ENCODE results near the gene SRSF5. TPM values are rescaled to one million over a fixed set of nuclear protein-coding genes. Genes with fewer than 3 reads are reported as not detected.

SRSF5 gene
- total and polyA plus RNA-seq, 2 of the 13 experiments (the other 11 are each of a cell fraction or from before 2014, with no cell fraction given): 189 to 277 TPM

- TF ChIP-seq USF2 (IDR thresholded peaks at IDR 0.05; ENCODE audit: low read depth, low read length) (no peak), USF2 (CRISPR knock-in tag; IDR thresholded peaks at IDR 0.05; ENCODE audit: borderline replicate concordance) (no peak), CREB3 (CRISPR knock-in tag; IDR thresholded peaks at IDR 0.05) (no peak)
Measured at GRCh38 chr14:69814397-69814796, 47.5 kb downstream of the SRSF5 start (continued).

- no peak overlapping the region for H3K9ac ChIP-seq (ENCODE audit: insufficient read depth, low read depth, low read length)
- H3K79me2 ChIP-seq (ENCODE audit: insufficient read depth, low read length): no peaks in the 10 kb centered on the region
- CTCF ChIA-PET (ENCODE audit: low intra/inter-chr PET ratio, low total read pairs): no interaction called here
- H3K9me3 ChIP-seq (ENCODE audit: low read length): no peaks in the 10 kb centered on the region
- TF ChIP-seq NR2F6 (IDR thresholded peaks at IDR 0.05) (no peak), NR2F6 (CRISPR knock-in tag; IDR thresholded peaks at IDR 0.05) (no peak), BCL6 (CRISPR knock-in tag; IDR thresholded peaks at IDR 0.05) (no peak), POLR2AphosphoS2 (IDR thresholded peaks at IDR 0.05; ENCODE audit: low read depth, low read length) (no peak), SNRNP70 (IDR thresholded peaks at IDR 0.05; ENCODE audit: low read depth, low read length) (no peak), MZF1 (CRISPR knock-in tag; IDR thresholded peaks at IDR 0.05; ENCODE audit: borderline replicate concordance) (no peak), UBTF (CRISPR knock-in tag; IDR thresholded peaks at IDR 0.05) (no peak), ZNF749 (CRISPR knock-in tag; IDR thresholded peaks at IDR 0.05; ENCODE audit: borderline replicate concordance) (no peak), MED13 (CRISPR knock-in tag; IDR thresholded peaks at IDR 0.05) (no peak)
- TF ChIP-seq, protein P1, sequence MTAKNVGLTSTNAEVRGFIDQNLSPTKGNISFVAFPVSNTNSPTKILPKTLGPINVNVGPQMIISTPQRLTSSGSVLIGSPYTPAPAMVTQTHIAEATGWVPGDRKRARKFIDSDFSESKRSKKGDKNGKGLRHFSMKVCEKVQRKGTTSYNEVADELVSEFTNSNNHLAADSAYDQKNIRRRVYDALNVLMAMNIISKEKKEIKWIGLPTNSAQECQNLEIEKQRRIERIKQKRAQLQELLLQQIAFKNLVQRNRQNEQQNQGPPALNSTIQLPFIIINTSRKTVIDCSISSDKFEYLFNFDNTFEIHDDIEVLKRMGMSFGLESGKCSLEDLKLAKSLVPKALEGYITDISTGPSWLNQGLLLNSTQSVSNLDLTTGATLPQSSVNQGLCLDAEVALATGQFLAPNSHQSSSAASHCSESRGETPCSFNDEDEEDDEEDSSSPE (CRISPR knock-in tag; IDR thresholded peaks at IDR 0.05): no peak
- H2AFZ ChIP-seq (ENCODE audit: low read length): no peak overlapping the region
- peaks cover 43% of the 10 kb centered on the region for H3K4me1 ChIP-seq (ENCODE audit: insufficient read depth, low read length)
- DNase-seq (ENCODE audit: low spot score) (no peak), ATAC-seq (no peak), FAIRE-seq (no peak)
- WGBS (ENCODE audit: low lambda C conversion rate): 93% methylated on average over 5 of the region's 5 CpGs
- no peak overlapping the region for H3K4me2 ChIP-seq (ENCODE audit: low read depth, low read length)
- BruUV-seq (replicated peaks): no TSS peak
- POLR2A ChIA-PET: no interaction called here
- no peaks in the 10 kb centered on the region for H3K27me3 ChIP-seq (ENCODE audit: control insufficient read depth in 1 of 2, insufficient read depth in 2 of 2, low read length in 2 of 2)
- intact Hi-C loops (cut with micrococcal nuclease; ENCODE audit: unreplicated experiment) (loop anchor here (5.0 to 10.0 kb wide), 2 partner anchors 69 to 197 kb away; no protein-coding TSS in a partner anchor), in situ Hi-C loops (cut with HindIII; ENCODE audit: extremely low pct_ligation_motif_present, low pct_unique_long_range_greater_than_20kb) (loop anchor here (5.0 to 10.0 kb wide), 2 partner anchors 212 to 499 kb away; no protein-coding TSS in a partner anchor)
- no peak overlapping the region for H3K4me3 ChIP-seq (replicated peaks in 1 of 3; ENCODE audit: insufficient read depth in 1 of 3, low read depth in 2 of 3, low read length in 3 of 3)
- no peaks in the 10 kb centered on the region for H3K36me3 ChIP-seq (replicated peaks in 1 of 2; ENCODE audit: control insufficient read depth in 1 of 2, insufficient read depth in 2 of 2, low read length in 2 of 2)
- no peaks in the 10 kb centered on the region for H4K20me1 ChIP-seq (ENCODE audit: insufficient read depth, low read length)
- no peak overlapping the region for H3K27ac ChIP-seq (ENCODE audit: extremely low read length, insufficient read depth, low read length)
Measured at GRCh38 chr14:69815556-69815955, 48.6 kb downstream of the SRSF5 start.

Measured in HepG2 (cell line).